Liver (tissue), 9 donors: ENCODE results near the gene AP2A2. TPM values are rescaled to one million over a fixed set of nuclear protein-coding genes. Genes with fewer than 3 reads are reported as not detected.

Experiments used
- DNase-seq: peaks from one replicate; pipeline ENCODE4 v3.0.0-alpha.2; 2017; ENCODE audit warnings: low spot score
- H3K27ac ChIP-seq, 2 donors: one replicate each; pipeline ENCODE4 v1.7.0; 2013; ENCODE audit warnings: inconsistent platforms in 2 of 2, low read length in 2 of 2, control low read depth in 1 of 2, low read depth in 1 of 2, mild to moderate bottlenecking in 1 of 2
- H3K27me3 ChIP-seq, 4 donors: one replicate each; pipeline versions ENCODE4 v1.6.1 to v1.7.0; 2013; ENCODE audit warnings: low read length in 3 of 4, inconsistent platforms in 1 of 4, mild to moderate bottlenecking in 1 of 4, moderate library complexity in 1 of 4; ENCODE audit not compliant: control insufficient read depth in 4 of 4, insufficient read depth in 4 of 4
- H3K36me3 ChIP-seq, 4 donors: one replicate each; pipeline versions ENCODE4 v1.6.1 to v1.7.0; 2013; ENCODE audit warnings: low read length in 3 of 4, mild to moderate bottlenecking in 3 of 4, low read depth in 1 of 4, moderate library complexity in 1 of 4; ENCODE audit not compliant: control insufficient read depth in 4 of 4, insufficient read depth in 3 of 4
- H3K4me1 ChIP-seq, 4 donors: one replicate each; pipeline versions ENCODE4 v1.6.1 to v1.7.0; 2013; ENCODE audit warnings: low read length in 3 of 4, mild to moderate bottlenecking in 3 of 4, moderate library complexity in 1 of 4; ENCODE audit not compliant: control insufficient read depth in 4 of 4, insufficient read depth in 4 of 4
- H3K4me3 ChIP-seq, 3 donors: one replicate each; pipeline versions ENCODE4 v1.6.1 to v1.7.0; 2013; ENCODE audit warnings: low read length in 3 of 3, control low read depth in 1 of 3, low read depth in 1 of 3, mild to moderate bottlenecking in 1 of 3
- H3K9ac ChIP-seq, 2 donors: one replicate each; pipeline ENCODE4 v1.7.0; 2013; ENCODE audit warnings: low read length in 2 of 2, mild to moderate bottlenecking in 2 of 2, moderate library complexity in 2 of 2, control low read depth in 1 of 2, low read depth in 1 of 2
- H3K9me3 ChIP-seq, 4 donors: one replicate each; pipeline versions ENCODE4 v1.6.1 to v1.7.0; 2013; ENCODE audit warnings: low read length in 3 of 4; ENCODE audit not compliant: control insufficient read depth in 4 of 4
- ATF3 ChIP-seq: IDR thresholded peaks from 2 replicates; pipeline ENCODE4 v1.6.1; 2016; ENCODE audit warnings: antibody characterized with exemption
- CTCF ChIP-seq: fragments of 150-350 bp; IDR thresholded peaks from 2 replicates; pipeline ENCODE4 v1.5.1; 2017; ENCODE audit warnings: improper control_type of control experiment, low read depth, low read length; ENCODE audit not compliant: missing input control
- FOXA1 ChIP-seq: IDR thresholded peaks from 2 replicates; pipeline ENCODE4 v1.6.1; 2016; ENCODE audit warnings: antibody characterized with exemption
- FOXA2 ChIP-seq: IDR thresholded peaks from 2 replicates; pipeline ENCODE4 v1.6.1; 2016; ENCODE audit warnings: antibody characterized with exemption
- GABPA ChIP-seq, 2 donors: IDR thresholded peaks in 1 of 2; conservative IDR thresholded peaks in 1 of 2; 2 replicates each; pipeline ENCODE4 v1.6.1; 2016; ENCODE audit warnings: antibody characterized with exemption in 2 of 2, mild to moderate bottlenecking in 1 of 2, moderate library complexity in 1 of 2
- HNF4A ChIP-seq, 2 donors: conservative IDR thresholded peaks; 2 replicates each; pipeline ENCODE4 v1.6.1; 2016; ENCODE audit warnings: antibody characterized with exemption in 2 of 2, mild to moderate bottlenecking in 2 of 2
- HNF4G ChIP-seq: IDR thresholded peaks from 2 replicates; pipeline ENCODE4 v1.6.1; 2016; ENCODE audit warnings: antibody characterized with exemption
- JUND ChIP-seq, 2 donors: IDR thresholded peaks; 2 replicates each; pipeline ENCODE4 v1.6.1; 2016; ENCODE audit warnings: antibody characterized with exemption in 2 of 2
- RXRA ChIP-seq, 2 donors: IDR thresholded peaks; 2 replicates each; pipeline ENCODE4 v1.6.1; 2017 to 2018; ENCODE audit warnings: antibody characterized with exemption in 2 of 2, mild to moderate bottlenecking in 1 of 2
- SP1 ChIP-seq: IDR thresholded peaks from 2 replicates; pipeline ENCODE4 v1.6.1; 2018; ENCODE audit warnings: antibody characterized with exemption, mild to moderate bottlenecking
- TAF1 ChIP-seq: conservative IDR thresholded peaks from 2 replicates; pipeline ENCODE4 v1.6.1; 2016; ENCODE audit warnings: antibody characterized with exemption, mild to moderate bottlenecking
- YY1 ChIP-seq: IDR thresholded peaks from 2 replicates; pipeline ENCODE4 v1.6.1; 2016; ENCODE audit warnings: antibody characterized with exemption, mild to moderate bottlenecking
- WGBS: extraction: QIAGEN DNeasy Blood & Tissue Kit; methylation state at CpG from one replicate; pipeline ENCODE4 v1.1.7; 2013; 5-methylcytosine and 5-hydroxymethylcytosine counted together
- polyA plus RNA-seq, 2 donors: library from polyadenylated mRNA; stranded (reverse) in 1 of 2; unstranded in 1 of 2; fragments of 200-250 nt in 1 of 2; fragments of >200 nt in 1 of 2; fragmentation: Nextera tagmentation in 1 of 2; extraction: Ambion mirVana in 1 of 2; gene quantifications; one replicate each; pipeline versions ENCODE4 v1.2.1 to v1.2.3, GENCODE V29; 2013 to 2015
- total RNA-seq, 2 donors: library from RNA; depleted of rRNA; stranded (reverse); fragments of >200 nt; gene quantifications; one replicate each; pipeline ENCODE4 v1.2.3, GENCODE V29; 2014
- TF ChIP-seq, protein P1 (sequence below): IDR thresholded peaks from 2 replicates; pipeline ENCODE4 v1.6.1; 2016; ENCODE audit warnings: antibody characterized with exemption, mild to moderate bottlenecking
- donor health status: healthy.
- donor health status: healthy.
- donor health status: healthy.
- donor health status: healthy.
- donor health status: healthy.

Gene AP2A2
- total and polyA plus RNA-seq, 4 donors: 20.5 to 39.7 (median 23.8) TPM

DNA sequence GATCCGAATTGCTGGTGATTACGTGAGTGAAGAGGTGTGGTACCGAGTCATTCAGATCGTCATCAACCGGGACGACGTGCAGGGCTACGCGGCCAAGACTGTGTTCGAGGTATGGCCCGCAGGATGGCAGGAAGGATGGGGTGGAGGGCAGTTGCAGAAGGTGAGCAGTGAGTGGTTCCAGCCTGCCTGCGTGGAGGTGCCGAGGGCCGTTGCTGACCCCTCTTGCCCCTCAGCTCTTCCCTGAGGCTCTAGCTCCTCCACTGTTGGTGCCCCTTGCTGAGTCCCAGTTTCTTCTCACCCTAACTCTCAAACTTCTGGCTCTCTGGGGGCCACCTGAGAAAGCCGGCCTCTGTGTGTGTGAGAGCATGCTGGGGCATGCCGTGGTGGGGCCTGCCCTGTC is 66.9 kb downstream of the AP2A2 start:
- Histone ChIP-seq H3K36me3 (peaks cover 18 to 70% (median 37%) of the 10 kb centered on the region in 4 donors), H3K9ac (no peak overlapping the region), H3K4me3 (no peak overlapping the region), H3K9me3 (no peaks in the 10 kb centered on the region), H3K4me1 (no peaks in the 10 kb centered on the region), H3K27ac (no peak overlapping the region), H3K27me3 (no peaks in the 10 kb centered on the region)
- no peak for DNase-seq
- TF ChIP-seq ATF3: no peak
- TF ChIP-seq HNF4G: no peak
- WGBS: 94% methylated on average over 16 of the region's 16 CpGs

DNA sequence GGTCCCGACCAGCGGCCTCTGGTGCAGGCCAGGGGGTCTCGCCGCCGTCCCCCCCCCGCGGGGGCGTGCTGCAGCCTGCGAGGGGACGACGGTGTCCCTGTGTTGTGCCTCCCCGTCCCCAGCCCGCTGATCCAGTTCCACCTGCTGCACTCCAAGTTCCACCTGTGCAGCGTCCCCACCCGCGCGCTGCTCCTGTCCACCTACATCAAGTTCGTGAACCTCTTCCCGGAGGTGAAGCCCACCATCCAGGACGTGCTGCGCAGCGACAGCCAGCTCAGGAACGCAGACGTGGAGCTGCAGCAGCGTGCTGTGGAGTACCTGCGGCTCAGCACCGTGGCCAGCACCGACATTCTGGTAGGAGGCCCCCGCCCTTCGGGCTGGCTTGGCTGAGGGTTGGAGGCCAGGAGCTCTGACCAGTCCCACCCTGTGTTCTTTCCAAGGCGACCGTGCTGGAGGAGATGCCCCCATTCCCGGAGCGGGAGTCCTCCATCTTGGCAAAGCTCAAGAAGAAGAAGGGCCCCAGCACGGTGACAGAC is 68.0 kb downstream of the AP2A2 start:
- 96% methylated on average over 35 of the region's 35 CpGs for WGBS
- no peak for DNase-seq
- Histone ChIP-seq H3K4me3 (no peak overlapping the region), H3K27me3 (no peaks in the 10 kb centered on the region), H3K27ac (no peak overlapping the region), H3K36me3 (peaks cover 16 to 62% (median 28%) of the 10 kb centered on the region in 4 donors), H3K9ac (no peak overlapping the region), H3K4me1 (no peaks in the 10 kb centered on the region), H3K9me3 (no peaks in the 10 kb centered on the region)
- TF ChIP-seq ATF3 (no peak), RXRA (IDR thresholded peaks at IDR 0.05) (no peak), SP1 (no peak), YY1 (no peak), FOXA1 (no peak), HNF4A (conservative IDR thresholded peaks at IDR 0.05) (no peak), FOXA2 (no peak), GABPA (IDR thresholded peaks at IDR 0.05 in 1 of 2, conservative IDR thresholded peaks at IDR 0.05 in 1 of 2) (no peak), JUND (IDR thresholded peaks at IDR 0.05) (no peak), CTCF (no peak), TAF1 (no peak)
- TF ChIP-seq, protein P1, sequence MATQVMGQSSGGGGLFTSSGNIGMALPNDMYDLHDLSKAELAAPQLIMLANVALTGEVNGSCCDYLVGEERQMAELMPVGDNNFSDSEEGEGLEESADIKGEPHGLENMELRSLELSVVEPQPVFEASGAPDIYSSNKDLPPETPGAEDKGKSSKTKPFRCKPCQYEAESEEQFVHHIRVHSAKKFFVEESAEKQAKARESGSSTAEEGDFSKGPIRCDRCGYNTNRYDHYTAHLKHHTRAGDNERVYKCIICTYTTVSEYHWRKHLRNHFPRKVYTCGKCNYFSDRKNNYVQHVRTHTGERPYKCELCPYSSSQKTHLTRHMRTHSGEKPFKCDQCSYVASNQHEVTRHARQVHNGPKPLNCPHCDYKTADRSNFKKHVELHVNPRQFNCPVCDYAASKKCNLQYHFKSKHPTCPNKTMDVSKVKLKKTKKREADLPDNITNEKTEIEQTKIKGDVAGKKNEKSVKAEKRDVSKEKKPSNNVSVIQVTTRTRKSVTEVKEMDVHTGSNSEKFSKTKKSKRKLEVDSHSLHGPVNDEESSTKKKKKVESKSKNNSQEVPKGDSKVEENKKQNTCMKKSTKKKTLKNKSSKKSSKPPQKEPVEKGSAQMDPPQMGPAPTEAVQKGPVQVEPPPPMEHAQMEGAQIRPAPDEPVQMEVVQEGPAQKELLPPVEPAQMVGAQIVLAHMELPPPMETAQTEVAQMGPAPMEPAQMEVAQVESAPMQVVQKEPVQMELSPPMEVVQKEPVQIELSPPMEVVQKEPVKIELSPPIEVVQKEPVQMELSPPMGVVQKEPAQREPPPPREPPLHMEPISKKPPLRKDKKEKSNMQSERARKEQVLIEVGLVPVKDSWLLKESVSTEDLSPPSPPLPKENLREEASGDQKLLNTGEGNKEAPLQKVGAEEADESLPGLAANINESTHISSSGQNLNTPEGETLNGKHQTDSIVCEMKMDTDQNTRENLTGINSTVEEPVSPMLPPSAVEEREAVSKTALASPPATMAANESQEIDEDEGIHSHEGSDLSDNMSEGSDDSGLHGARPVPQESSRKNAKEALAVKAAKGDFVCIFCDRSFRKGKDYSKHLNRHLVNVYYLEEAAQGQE: no peak
